Left forelimb (tissue), 1 donor: ENCODE results near the gene CGRRF1.

ENCODE experiments used
- DNase-seq: peaks from one replicate; pipeline ENCODE4 v3.0.0-alpha.2; 2018; ENCODE audit warnings: low spot score

Gene CGRRF1

GRCh38 chr14:54489731-54490444 is 19.8 kb upstream of the CGRRF1 start:
- DNase-seq, result no peak

GRCh38 chr14:54490445-54491175 is 19.1 kb upstream of the CGRRF1 start:
- DNase-seq, result no peak

- DNase-seq, result no peak
These were observed 16.4 kb upstream of the CGRRF1 start for GRCh38 chr14:54493293-54493692.

GRCh38 chr14:54497224-54497623 is 12.5 kb upstream of the CGRRF1 start:
- DNase-seq, result no peak

GRCh38 chr14:54498095-54498531 is 11.6 kb upstream of the CGRRF1 start:
- no peak for DNase-seq

GRCh38 chr14:54498579-54498978 is 11.1 kb upstream of the CGRRF1 start:
- no peak for DNase-seq

GRCh38 chr14:54500744-54501143 is 9.0 kb upstream of the CGRRF1 start:
- no peak for DNase-seq

GRCh38 chr14:54501480-54501879 is 8.2 kb upstream of the CGRRF1 start:
- no peak for DNase-seq

- DNase-seq, result no peak
These were observed 7.1 kb upstream of the CGRRF1 start for GRCh38 chr14:54502602-54503001.

GRCh38 chr14:54503486-54503885 is 6.2 kb upstream of the CGRRF1 start:
- DNase-seq, result no peak

- DNase-seq, result no peak
These were observed 2.7 kb downstream of the CGRRF1 start for GRCh38 chr14:54512393-54512792.

- DNase-seq, result no peak
These were observed 6.0 kb downstream of the CGRRF1 start for GRCh38 chr14:54515670-54516069.

- DNase-seq, result no peak
These were observed 7.0 kb downstream of the CGRRF1 start for GRCh38 chr14:54516709-54517108.

GRCh38 chr14:54524410-54524809 is 14.7 kb downstream of the CGRRF1 start:
- no peak for DNase-seq

- DNase-seq, result no peak
These were observed 19.3 kb downstream of the CGRRF1 start for GRCh38 chr14:54528973-54529372.

- DNase-seq, result no peak
These were observed 20.1 kb downstream of the CGRRF1 start for GRCh38 chr14:54529811-54530210.

GRCh38 chr14:54532111-54533012 is 22.7 kb downstream of the CGRRF1 start:
- no peak for DNase-seq

- DNase-seq, result no peak
These were observed 23.4 kb downstream of the CGRRF1 start for GRCh38 chr14:54533100-54533499.

- DNase-seq, result no peak
These were observed 25.4 kb downstream of the CGRRF1 start for GRCh38 chr14:54535126-54535525.

GRCh38 chr14:54535646-54536045 is 25.9 kb downstream of the CGRRF1 start:
- no peak for DNase-seq

- DNase-seq, result no peak
These were observed 27.9 kb downstream of the CGRRF1 start for GRCh38 chr14:54537651-54538050.

- DNase-seq, result no peak
These were observed 28.3 kb downstream of the CGRRF1 start for GRCh38 chr14:54538055-54538454.

- DNase-seq, result no peak
These were observed 37.9 kb downstream of the CGRRF1 start for GRCh38 chr14:54547583-54547982.
